ENCODE data around the gene ABCA7. TPM values are rescaled to one million over a fixed set of nuclear protein-coding genes. Genes with fewer than 3 reads are reported as not detected.
"Not testable (repeated sequence)": the region's sequence is repeated elsewhere in the genome, so short reads cannot be mapped to it uniquely, and the experiment has no call there.

Gene ABCA7
- total and polyA plus RNA-seq, 7 experiments from 2014 or later = 6.6 to 323 (median 126) TPM

GRCh38 chr19:1023883-1024188 lies 16.1 kb upstream of the ABCA7 start:
- intact Hi-C loops (cut with micrococcal nuclease) = loop anchor here (5.0 to 10.0 kb wide), 3 partner anchors 168 to 381 kb away; partner anchors contain the start of genes ATP5F1D (in 1 of the 2), DAZAP1 (in 1 of the 2) and GAMT (in 1 of the 2)
- Mint-ChIP-seq H3K4me1 (peaks cover 0 to 35% (median 23%) of the 10 kb centered on the region in 7 donors), H3K4me3 (peak overlapping the region in 3 of 10 donors; percentile 6 to 69 (median 10)), H3K27ac (peak overlapping the region in 3 of 9 donors; percentile 42 to 71 (median 51))
- H3K36me3 Mint-ChIP-seq; DNase-seq; H3K4me3 ChIP-seq (ENCODE audit: low read length); H3K9me3 ChIP-seq (ENCODE audit: control insufficient read depth in 2 of 3, low read length in 3 of 3); H3K9me3 Mint-ChIP-seq; ATAC-seq; H3K27me3 ChIP-seq (ENCODE audit: control insufficient read depth in 2 of 2, insufficient read depth in 2 of 2, low read length in 2 of 2); H3K27ac ChIP-seq (ENCODE audit: low read depth, low read length); H3K27me3 Mint-ChIP-seq; CTCF ChIA-PET: not testable (repeated sequence)
- H3K4me1 ChIP-seq (ENCODE audit: control insufficient read depth in 2 of 2, insufficient read depth in 2 of 2, low read length in 2 of 2) = peaks cover 6 to 24% of the 10 kb centered on the region in 2 donors
- peaks cover 0 to 16% (median 2%) of the 10 kb centered on the region in 3 experiments for H3K36me3 ChIP-seq (ENCODE audit: control insufficient read depth in 2 of 3, insufficient read depth in 3 of 3, low read length in 3 of 3)
- POLR2A ChIA-PET = interaction anchor here (10.2 to 18.2 kb wide), 3 partner anchors 16 to 56 kb away, joined by 174 to 495 read pairs (median 342); partner anchors contain the start of genes ABCA7 and ARHGAP45

- not testable (repeated sequence) for DNase-seq; H3K36me3 Mint-ChIP-seq; H3K9me3 ChIP-seq (ENCODE audit: control insufficient read depth in 2 of 3, low read length in 3 of 3); H3K27ac ChIP-seq (ENCODE audit: low read depth, low read length); H3K4me3 ChIP-seq (ENCODE audit: low read length); H3K27me3 ChIP-seq (ENCODE audit: control insufficient read depth in 2 of 2, insufficient read depth in 2 of 2, low read length in 2 of 2); H3K27me3 Mint-ChIP-seq; ATAC-seq
- H3K9me3 Mint-ChIP-seq = peaks cover 0 to 11% (median 0%) of the 10 kb centered on the region in 11 donors
- Histone ChIP-seq H3K36me3 (ENCODE audit: control insufficient read depth in 2 of 3, insufficient read depth in 3 of 3, low read length in 3 of 3) (peaks cover 0 to 16% (median 6%) of the 10 kb centered on the region in 3 experiments), H3K4me1 (ENCODE audit: control insufficient read depth in 2 of 2, insufficient read depth in 2 of 2, low read length in 2 of 2) (peaks cover 14 to 24% of the 10 kb centered on the region in 2 donors)
- peak overlapping the region in 4 of 9 donors; percentile 34 to 77 (median 52) for H3K27ac Mint-ChIP-seq
- intact Hi-C loops (cut with micrococcal nuclease) = loop anchor here (5.0 to 10.0 kb wide), 2 partner anchors 42 to 380 kb away; partner anchors contain the start of genes ARHGAP45 (in 1 of the 2), DAZAP1 (in 1 of the 2) and GAMT (in 1 of the 2)
- ChIA-PET POLR2A (interaction anchor here (0.6 to 18.2 kb wide), 6 partner anchors 9 to 179 kb away, joined by 4 to 495 read pairs (median 91); partner anchors contain the start of genes ABCA7 and ARHGAP45), CTCF (interaction anchor here (1.4 kb wide), 1 partner anchor 15 kb away, joined by 5 read pairs; the partner anchor contains the start of gene ABCA7)
- peak overlapping the region in 6 of 10 donors; percentile 19 to 63 (median 37) for H3K4me3 Mint-ChIP-seq
- H3K4me1 Mint-ChIP-seq = peaks cover 0 to 34% (median 17%) of the 10 kb centered on the region in 7 donors
Measured at GRCh38 chr19:1025080-1025479, 14.8 kb upstream of the ABCA7 start.

GRCh38 chr19:1025960-1026782 lies 13.7 kb upstream of the ABCA7 start, which contains the start of gene CNN2:
TSS of gene CNN2 (plus strand) at chr19:1026608. CDS start at chr19:1026662, 54 bp downstream.
- H3K36me3 Mint-ChIP-seq = peaks cover 0 to 11% (median 9%) of the 10 kb centered on the region in 5 donors
- Histone ChIP-seq H3K27me3 (ENCODE audit: control insufficient read depth in 2 of 2, insufficient read depth in 2 of 2, low read length in 2 of 2) (no peaks in the 10 kb centered on the region), H3K36me3 (ENCODE audit: control insufficient read depth in 2 of 3, insufficient read depth in 3 of 3, low read length in 3 of 3) (peaks cover 0 to 16% (median 7%) of the 10 kb centered on the region in 3 experiments), H3K4me1 (ENCODE audit: control insufficient read depth in 2 of 2, insufficient read depth in 2 of 2, low read length in 2 of 2) (peaks cover 21 to 31% of the 10 kb centered on the region in 2 donors), H3K4me3 (ENCODE audit: low read length) (peak within 1 kb of the TSS; percentile 99), H3K9me3 (ENCODE audit: control insufficient read depth in 2 of 3, low read length in 3 of 3) (no peaks in the 10 kb centered on the region), H3K27ac (ENCODE audit: low read depth, low read length) (peak within 1 kb of the TSS; percentile 85)
- ChIA-PET CTCF (interaction anchor here (1.2 to 1.4 kb wide), 2 partner anchors 12 to 14 kb away, joined by 5 to 6 read pairs; partner anchors contain the start of gene ABCA7), POLR2A (interaction anchor here (0.6 to 18.2 kb wide), 16 partner anchors 10 to 243 kb away, joined by 3 to 495 read pairs (median 4); partner anchors contain the start of genes ABCA7, ARHGAP45, CIRBP and WDR18)
- peaks cover 0 to 7% (median 0%) of the 10 kb centered on the region in 5 donors for H3K27me3 Mint-ChIP-seq
- ATAC-seq (peak; percentile 49), DNase-seq (peak in 8 of 9 donors; percentile 49 to 85 (median 58))
- H3K9me3 Mint-ChIP-seq = peaks cover 0 to 11% (median 0%) of the 10 kb centered on the region in 11 donors
- H3K4me1 Mint-ChIP-seq = peaks cover 0 to 43% (median 26%) of the 10 kb centered on the region in 7 donors
- H3K4me3 Mint-ChIP-seq = peak within 1 kb of the TSS; percentile 93 to 99 (median 97)
- intact Hi-C loops (cut with micrococcal nuclease) = loop anchor here (5.0 to 10.0 kb wide), 2 partner anchors 41 to 379 kb away; partner anchors contain the start of genes ARHGAP45 (in 1 of the 2), DAZAP1 (in 1 of the 2) and GAMT (in 1 of the 2)
- peak within 1 kb of the TSS; percentile 88 to 98 (median 94) for H3K27ac Mint-ChIP-seq

GRCh38 chr19:1026783-1027649 lies 12.9 kb upstream of the ABCA7 start:
- H3K4me1 ChIP-seq (ENCODE audit: control insufficient read depth in 2 of 2, insufficient read depth in 2 of 2, low read length in 2 of 2) = peaks cover 24 to 27% of the 10 kb centered on the region in 2 donors
- peaks cover under 1 to 21% (median 7%) of the 10 kb centered on the region in 3 experiments for H3K36me3 ChIP-seq (ENCODE audit: control insufficient read depth in 2 of 3, insufficient read depth in 3 of 3, low read length in 3 of 3)
- peaks cover 0 to 2% (median 0%) of the 10 kb centered on the region in 5 donors for H3K27me3 Mint-ChIP-seq
- intact Hi-C loops (cut with micrococcal nuclease) = loop anchor here (5.0 to 10.0 kb wide), 2 partner anchors 40 to 378 kb away; partner anchors contain the start of genes ARHGAP45 (in 1 of the 2), DAZAP1 (in 1 of the 2) and GAMT (in 1 of the 2)
- H3K9me3 Mint-ChIP-seq = peaks cover 0 to 5% (median 0%) of the 10 kb centered on the region in 11 donors
- ChIA-PET CTCF (interaction anchor here (1.4 to 2.4 kb wide), 2 partner anchors 13 kb away, joined by 5 to 13 read pairs; partner anchors contain the start of gene ABCA7), POLR2A (interaction anchor here (0.6 to 18.2 kb wide), 21 partner anchors 10 to 242 kb away, joined by 3 to 495 read pairs (median 5); partner anchors contain the start of genes ABCA7, ARHGAP45, CIRBP and WDR18)
- peak overlapping the region; percentile 99 for H3K4me3 ChIP-seq (ENCODE audit: low read length)
- peak overlapping the region; percentile 93 to 99 (median 97) for H3K4me3 Mint-ChIP-seq
- H3K9me3 ChIP-seq (ENCODE audit: control insufficient read depth in 2 of 3, low read length in 3 of 3) = no peaks in the 10 kb centered on the region
- H3K36me3 Mint-ChIP-seq = peaks cover 0 to 11% (median 5%) of the 10 kb centered on the region in 5 donors
- peak in 5 of 9 donors; percentile 37 to 49 (median 41) for DNase-seq
- H3K4me1 Mint-ChIP-seq = peaks cover under 1 to 36% (median 22%) of the 10 kb centered on the region in 7 donors
- H3K27me3 ChIP-seq (ENCODE audit: control insufficient read depth in 2 of 2, insufficient read depth in 2 of 2, low read length in 2 of 2) = no peaks in the 10 kb centered on the region
- ATAC-seq = no peak
- peak overlapping the region; percentile 85 for H3K27ac ChIP-seq (ENCODE audit: low read depth, low read length)
- peak overlapping the region; percentile 88 to 98 (median 94) for H3K27ac Mint-ChIP-seq

GRCh38 chr19:1027650-1028061 lies 12.3 kb upstream of the ABCA7 start:
- no peaks in the 10 kb centered on the region for H3K27me3 ChIP-seq (ENCODE audit: control insufficient read depth in 2 of 2, insufficient read depth in 2 of 2, low read length in 2 of 2)
- H3K4me3 ChIP-seq (ENCODE audit: low read length) = peak overlapping the region; percentile 99
- ChIA-PET POLR2A (interaction anchor here (0.6 to 18.2 kb wide), 16 partner anchors 10 to 242 kb away, joined by 3 to 495 read pairs (median 7); partner anchors contain the start of genes ABCA7, ARHGAP45, CIRBP and WDR18), CTCF (interaction anchor here (2.4 to 2.9 kb wide), 2 partner anchors 13 to 48 kb away, joined by 10 to 13 read pairs; partner anchors contain the start of gene ABCA7)
- H3K27ac ChIP-seq (ENCODE audit: low read depth, low read length) = peak overlapping the region; percentile 85
- no peaks in the 10 kb centered on the region for H3K9me3 ChIP-seq (ENCODE audit: control insufficient read depth in 2 of 3, low read length in 3 of 3)
- Mint-ChIP-seq H3K36me3 (peaks cover 0 to 17% (median 5%) of the 10 kb centered on the region in 5 donors), H3K4me3 (peak overlapping the region; percentile 93 to 99 (median 97)), H3K9me3 (peaks cover 0 to 5% (median 0%) of the 10 kb centered on the region in 11 donors), H3K27ac (peak overlapping the region; percentile 83 to 98 (median 94)), H3K27me3 (peaks cover 0 to 2% (median 0%) of the 10 kb centered on the region in 5 donors), H3K4me1 (peaks cover 6 to 42% (median 28%) of the 10 kb centered on the region in 7 donors)
- intact Hi-C loops (cut with micrococcal nuclease) = loop anchor here (1.0 to 10.0 kb wide), 3 partner anchors 13 to 377 kb away; partner anchors contain the start of genes ABCA7 (in 2 of the 2), ARHGAP45 (in 1 of the 2), DAZAP1 (in 1 of the 2) and GAMT (in 1 of the 2)
- H3K36me3 ChIP-seq (ENCODE audit: control insufficient read depth in 2 of 3, insufficient read depth in 3 of 3, low read length in 3 of 3) = peaks cover 7 to 27% (median 13%) of the 10 kb centered on the region in 3 experiments
- peaks cover 30 to 31% of the 10 kb centered on the region in 2 donors for H3K4me1 ChIP-seq (ENCODE audit: control insufficient read depth in 2 of 2, insufficient read depth in 2 of 2, low read length in 2 of 2)
- ATAC-seq (no peak), DNase-seq (no peak)
